Activated CD8-positive, alpha-beta memory T cell treated with anti-CD3 and anti-CD28 coated beads, Interleukin-2, amount 50 U/mL, for 1 hour (primary cell): ENCODE data around the gene CD200.
"Not testable (repeated sequence)": the region's sequence is repeated elsewhere in the genome, so short reads cannot be mapped to it uniquely, and the experiment has no call there.

ENCODE experiments used
- DNase-seq: peaks from one replicate; pipeline ENCODE4 v3.0.0-alpha.2; 2020; ENCODE audit errors: extremely low read depth

The CD200 gene

DNA sequence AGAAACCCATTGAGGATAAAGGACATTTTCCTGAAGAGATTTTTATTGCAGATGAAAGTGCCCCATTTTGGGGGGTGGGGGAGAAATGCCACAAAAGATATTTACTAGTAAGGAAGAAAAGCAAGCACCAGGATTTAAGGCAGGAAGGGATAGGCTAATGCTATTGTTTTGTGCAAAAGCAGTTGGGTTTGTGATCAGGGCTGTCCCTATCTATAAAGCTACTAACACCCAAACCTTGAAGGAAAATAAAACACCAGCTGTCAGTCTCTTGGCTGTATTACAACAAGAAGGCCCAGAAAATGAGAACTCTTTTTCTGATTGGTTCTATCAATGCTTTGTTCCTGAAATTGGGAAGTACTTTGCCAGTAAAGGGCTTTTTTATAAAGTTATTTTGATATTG is 56.0 kb downstream of the CD200 start:
- no peak for DNase-seq

DNA sequence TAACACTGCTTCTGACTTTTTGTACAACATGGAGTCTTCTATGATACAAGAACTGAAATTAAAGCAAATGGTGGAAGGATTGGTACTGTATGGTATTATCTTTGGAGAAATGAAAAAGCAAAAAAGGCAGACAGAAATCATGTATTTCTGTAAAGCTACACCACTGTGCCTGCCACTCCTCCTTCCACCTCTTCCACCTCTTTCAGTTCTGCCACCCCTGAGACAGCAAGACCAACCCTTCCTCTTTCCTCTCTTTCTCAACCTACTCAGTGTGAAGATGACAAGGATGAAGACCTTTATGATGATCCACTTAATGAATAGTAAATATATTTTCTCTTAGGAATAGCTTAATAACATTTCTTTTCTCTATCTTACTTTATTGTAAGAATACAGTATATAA is 57.0 kb downstream of the CD200 start:
- no peak for DNase-seq

DNA sequence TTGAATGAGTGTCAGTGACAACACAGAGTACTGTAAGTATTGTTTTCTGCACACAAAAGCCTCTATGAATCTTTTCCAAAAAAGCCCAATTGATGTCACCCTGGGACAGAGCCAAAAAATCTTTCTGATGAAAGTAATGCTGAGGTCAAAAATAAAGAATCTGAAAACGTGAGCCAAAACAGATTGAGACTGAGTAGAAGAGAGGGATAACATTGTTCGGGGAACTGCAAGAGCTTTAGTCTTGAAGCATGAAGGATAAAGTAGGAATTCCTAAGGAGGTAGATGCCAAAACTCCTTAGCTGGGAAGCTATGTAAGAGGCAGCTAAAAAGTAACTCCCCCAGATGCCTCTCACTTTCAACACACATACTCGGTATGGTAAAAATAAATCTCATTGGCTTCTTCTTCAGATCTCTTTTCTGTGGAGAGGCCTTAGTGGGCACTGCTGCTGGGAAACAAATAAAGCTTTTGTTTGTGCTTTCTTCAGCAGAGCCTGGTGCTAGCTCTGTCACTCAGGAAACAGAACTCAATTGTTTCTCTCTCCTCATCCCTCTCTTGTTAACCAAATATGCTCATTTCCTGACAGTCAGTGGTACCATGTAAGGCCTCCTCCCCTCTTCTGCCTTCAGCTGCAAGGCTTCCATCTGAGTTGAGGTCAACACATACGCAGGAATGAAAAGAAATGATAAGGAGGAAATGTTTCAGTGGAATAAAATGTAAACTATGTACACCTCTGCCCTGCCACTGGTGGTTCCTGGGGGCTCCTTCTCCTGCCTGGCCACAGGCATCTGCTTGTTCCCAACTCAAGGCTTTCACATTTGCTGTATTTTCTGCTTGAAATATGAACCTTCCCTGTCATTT is 58.1 kb downstream of the CD200 start:
- DNase-seq: no peak

DNA sequence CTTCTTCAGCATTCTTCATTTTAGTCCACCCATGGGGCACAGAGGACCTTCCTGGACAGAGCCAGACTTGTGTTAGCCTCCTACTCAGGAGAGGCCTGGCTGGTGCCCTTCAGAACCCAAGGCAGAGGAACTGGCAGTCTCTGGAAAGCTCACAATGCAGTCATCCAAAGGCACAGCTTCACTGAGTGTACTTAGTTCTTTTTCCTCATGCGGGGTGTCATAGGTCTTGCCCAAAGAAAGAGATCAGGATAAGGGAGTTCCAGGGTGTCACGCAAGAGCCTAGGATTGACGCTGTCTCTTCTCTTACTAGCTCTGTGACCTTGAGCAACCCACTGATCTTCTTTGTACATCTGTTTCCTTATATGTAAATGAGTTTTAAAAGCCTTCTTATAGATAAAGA is 58.7 kb downstream of the CD200 start:
- DNase-seq: no peak

DNA sequence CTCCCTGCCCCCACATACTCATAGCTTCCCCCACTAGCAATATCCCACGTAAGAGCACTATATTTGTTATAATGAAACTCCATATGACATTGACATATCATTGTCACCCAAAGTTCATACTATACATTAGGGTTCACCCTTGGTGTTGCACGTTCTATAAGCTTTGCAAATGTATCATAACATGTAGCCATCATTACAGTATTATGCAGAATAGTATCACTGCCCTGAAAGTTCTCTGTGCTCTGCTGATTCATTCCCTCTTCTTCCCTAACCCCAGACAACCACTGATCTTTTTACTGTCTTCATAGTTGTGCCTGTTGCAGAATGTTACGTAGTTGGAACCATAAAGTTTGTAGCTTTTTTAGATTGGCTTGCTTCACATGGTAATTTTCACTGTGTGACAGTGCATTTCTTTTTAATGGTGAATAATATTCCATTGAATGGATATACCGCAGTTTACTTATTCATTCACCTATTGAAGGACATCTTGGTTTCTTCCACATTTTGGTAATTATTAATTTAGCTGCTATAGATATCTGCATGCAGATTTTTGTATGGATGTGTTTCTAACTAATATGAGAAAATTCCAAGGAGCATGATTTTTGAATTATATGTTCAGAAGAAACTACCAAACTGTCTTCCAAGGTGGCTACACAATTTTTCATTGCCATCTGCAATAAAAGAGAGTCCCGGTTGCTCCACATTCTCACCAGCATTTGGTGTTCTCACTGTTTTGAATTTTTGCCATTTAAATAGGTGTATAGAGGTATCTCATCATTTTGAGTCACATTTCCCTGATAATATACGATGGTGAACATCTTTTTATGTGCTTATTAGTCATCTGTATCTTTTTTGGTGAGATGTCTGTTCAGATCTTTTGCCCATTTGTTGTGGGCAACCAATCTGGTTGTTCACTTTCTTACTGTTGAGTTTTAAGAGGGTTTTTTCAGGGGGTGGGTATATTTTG is 59.7 kb downstream of the CD200 start:
- no peak for DNase-seq

DNA sequence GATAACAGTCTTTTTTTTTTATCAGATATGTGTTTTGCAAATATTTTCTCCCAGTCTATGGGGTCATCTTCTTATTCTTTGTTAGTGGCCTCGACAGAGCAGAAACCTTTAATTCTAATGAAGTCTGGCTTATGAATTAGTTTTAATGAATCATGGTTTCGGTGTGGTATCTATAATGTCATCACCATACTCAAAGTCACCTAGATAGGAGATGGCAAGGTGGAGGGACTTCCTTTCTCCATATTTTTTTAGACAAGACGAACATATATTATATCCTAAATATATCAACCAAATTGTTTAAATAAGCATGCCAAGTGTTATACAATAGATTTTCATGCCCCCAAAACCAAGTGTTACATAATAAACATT is 60.4 kb downstream of the CD200 start:
- no peak for DNase-seq

DNA sequence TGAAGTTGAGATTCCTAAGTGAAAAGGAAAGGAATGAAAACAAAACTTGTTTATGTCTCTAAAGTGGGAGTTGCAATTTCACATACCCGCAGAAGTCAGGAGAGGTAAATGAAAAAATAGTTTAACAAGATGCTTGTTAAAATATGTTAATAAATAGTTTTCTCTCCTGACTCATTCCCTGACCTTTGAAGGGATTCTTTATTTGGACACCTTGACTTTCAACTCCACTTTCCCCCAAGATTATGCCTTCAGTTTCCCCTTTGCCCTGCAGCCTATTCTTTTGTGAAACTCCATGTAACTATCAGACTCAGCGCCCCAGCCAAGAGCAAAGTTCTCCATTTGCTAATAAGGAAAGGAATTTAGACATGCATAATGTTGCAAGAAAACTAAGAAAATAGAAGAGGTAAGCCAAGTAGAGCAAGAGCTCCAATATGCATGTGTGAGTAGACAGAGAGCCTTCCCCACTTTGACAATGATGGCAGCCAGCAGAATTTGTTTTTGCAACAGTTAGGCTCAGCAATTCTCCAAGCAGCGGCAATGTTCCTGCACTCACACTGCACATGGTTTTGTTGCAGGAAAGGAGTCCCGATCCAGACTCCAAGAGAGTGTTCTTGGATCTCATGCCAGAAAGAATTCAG is 61.2 kb downstream of the CD200 start:
- no peak for DNase-seq

DNA sequence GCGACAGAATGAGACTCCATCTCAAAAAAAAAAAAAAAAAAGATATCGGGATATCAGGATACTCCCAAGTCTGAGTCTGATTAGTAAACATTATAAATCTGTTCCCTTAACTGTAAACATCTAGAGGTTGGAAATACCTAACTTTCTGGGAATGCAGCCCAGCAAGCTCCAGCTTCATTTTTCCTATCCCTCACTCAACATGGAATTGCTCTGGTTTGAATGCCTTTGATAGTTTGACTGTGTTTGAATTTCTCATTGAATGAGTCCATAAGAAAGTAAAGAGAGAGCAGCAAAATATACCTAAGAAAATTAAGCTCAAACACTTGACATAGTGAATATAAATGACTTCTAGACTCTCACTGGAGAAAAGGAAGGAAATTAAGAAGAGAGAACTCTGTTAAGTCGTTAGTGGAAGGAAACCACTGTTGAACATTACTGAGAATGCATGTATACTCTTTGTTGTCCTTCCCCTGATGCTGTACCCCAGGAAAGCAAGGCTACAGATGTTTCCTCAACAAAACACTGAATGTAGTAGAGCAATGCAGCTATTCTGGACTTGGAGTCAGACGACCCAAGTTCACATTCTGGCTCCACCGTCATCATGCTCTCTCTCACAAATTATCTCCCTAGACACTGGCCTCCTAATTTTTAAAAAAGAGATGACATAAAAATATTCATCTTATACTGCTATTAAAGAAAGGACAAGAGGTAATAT is 62.4 kb downstream of the CD200 start:
- DNase-seq: no peak

DNA sequence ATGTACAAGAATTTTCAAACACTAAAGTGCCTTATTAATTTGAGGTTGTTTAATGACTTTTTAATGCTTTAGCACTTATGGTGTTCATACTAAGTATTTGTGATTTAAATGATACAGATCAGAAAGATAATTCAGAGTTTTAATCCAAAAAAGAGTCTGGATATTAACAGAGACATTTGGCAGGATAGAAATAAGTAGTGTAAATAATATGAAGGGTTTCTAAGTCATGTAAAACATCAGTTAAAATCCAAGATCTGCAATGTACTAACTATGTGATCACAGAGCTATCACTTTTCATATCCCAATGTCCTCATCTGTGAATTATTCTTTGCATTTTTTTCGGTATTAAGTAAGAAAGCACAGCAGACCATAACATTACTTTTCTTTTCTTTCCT is 62.9 kb downstream of the CD200 start:
- no peak for DNase-seq

DNA sequence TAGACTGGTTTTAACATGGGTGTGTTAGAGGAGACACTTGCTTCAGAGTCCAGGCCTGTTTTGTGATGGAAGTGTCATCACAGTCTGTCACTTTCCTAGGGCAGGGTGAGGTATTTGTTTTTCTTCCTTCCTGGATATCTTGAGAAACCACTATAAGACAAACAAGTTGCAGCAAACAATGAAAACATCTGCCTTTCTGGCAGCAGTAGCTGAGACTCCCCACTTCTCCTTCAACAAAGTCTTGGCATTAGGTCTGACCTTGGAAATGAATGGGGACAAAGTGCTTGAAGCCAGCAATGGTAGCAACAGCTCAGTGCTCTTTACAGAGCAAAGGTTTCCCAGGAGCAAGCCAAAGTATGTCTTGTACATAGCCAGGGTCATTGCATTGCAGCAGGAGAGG is 64.6 kb downstream of the CD200 start:
- no peak for DNase-seq

DNA sequence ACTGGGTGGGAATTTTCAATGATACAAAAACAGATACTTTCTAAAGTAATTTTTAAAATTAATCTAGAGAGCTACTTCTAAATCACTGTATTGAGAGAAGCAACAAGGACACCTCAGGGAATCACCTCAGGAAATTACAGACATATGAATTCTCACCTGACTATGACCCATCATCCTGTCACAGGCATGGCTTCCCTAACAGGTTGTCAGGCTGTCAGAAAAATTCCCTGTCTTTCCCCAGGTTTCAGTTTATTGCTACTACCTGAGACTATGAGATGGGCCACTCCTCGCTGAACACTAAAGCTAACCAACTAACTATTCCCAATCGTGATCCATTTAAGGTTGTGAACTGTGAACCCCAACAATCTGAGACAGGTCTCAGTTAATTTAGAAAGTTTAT is 66.1 kb downstream of the CD200 start:
- DNase-seq: no peak

DNA sequence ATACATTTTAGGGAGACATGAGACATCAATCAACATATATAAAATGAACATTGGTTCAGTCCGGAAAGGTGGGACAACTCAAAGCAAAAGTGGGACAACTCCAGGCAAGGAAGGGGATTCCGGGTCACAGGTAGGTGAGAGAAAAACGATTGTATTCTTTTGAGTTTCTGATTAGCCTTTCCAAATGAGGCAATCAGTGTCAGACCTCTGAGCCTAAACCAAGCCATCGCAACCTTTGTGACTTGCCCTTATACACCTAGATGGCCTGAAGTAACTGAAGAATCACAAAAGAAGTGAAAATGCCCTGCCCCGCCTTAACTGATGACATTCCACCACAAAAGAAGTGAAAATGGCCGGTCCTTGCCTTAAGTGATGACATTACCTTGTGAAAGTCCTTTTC is 66.6 kb downstream of the CD200 start:
- not testable (repeated sequence) for DNase-seq

DNA sequence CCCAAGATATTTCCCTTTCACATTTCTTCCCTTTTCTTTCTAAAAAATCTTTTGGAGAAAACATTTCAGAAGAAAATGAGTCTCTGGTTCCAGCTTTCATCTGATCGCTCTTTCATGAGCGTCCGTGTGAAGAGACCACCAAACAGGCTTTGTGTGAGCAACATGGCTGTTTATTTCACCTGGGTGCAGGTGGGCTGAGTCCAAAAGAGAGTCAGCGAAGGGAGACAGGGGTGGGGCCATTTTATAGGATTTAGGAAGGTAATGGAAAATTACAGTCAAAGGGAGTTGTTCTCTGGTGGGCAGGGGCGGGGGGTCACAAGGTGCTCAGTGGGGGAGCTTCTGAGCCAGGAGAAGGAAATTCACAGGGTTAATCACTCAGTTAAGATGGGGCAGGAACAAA is 67.4 kb downstream of the CD200 start:
- DNase-seq: not testable (repeated sequence)

DNA sequence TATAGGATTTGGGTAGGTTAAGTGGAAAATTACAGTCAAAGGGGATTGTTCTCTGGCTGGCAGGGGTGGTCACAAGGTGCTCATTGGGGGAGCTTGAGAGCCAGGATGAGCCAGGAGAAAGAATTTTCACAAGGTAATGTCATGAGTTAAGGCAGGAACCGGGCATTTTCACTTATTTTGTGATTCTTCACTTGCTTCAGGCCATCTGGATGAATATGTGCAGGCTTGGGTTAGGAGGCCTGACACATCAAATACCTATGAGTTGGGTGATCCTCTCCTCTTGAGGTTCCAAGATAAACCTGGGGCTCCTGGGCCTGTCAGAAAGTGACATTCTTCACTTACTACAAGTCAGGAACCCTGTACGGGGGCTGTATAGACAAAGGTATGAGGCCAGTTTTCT is 68.7 kb downstream of the CD200 start:
- no peak for DNase-seq

DNA sequence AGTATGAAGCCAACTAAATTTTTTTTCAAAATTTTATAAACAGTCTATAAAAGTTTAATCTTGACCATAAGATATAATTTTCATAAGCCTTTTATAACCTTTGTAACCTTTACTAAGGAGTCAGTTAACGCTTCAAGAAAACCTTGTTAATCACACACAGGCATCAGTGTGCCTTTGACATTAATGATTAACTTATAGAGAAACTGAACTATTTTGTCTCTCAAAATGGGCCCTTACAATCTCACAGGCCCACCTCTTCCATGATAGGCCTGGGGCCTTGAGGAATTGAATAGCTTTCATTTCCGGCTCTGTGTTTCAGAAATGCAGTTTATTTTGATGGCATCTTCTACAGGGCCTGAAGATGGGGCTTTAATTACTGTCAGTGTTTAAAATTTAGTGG is 70.1 kb downstream of the CD200 start:
- DNase-seq: no peak

DNA sequence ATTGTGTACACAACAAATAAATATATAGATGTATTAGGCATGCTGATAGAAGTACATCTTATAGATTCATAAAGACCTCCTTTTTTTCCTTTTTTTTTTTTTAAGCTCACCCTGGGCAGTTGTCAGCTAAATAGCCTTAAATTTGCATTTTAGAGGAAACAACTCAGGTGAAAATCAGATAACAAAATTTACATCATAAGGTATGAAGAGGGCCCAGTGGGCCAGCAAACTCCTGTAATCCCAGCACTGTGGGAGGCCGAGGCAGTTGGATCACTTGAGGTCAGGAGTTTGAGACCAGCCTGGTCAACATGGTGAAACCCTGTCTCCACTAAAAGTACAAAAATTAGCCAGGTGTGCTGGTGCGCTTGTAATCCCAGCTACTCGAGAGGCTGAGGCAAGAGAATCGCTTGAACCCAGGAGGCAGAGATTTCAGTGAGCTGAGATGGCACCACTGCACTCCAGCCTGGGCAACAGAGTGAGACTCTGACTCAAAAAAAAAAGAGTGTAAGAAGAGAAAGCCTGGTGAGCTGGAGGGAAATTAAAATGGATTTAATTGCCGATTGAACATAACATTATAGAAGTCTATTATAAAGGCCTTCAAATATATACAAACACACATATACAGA is 72.1 kb downstream of the CD200 start:
- not testable (repeated sequence) for DNase-seq

DNA sequence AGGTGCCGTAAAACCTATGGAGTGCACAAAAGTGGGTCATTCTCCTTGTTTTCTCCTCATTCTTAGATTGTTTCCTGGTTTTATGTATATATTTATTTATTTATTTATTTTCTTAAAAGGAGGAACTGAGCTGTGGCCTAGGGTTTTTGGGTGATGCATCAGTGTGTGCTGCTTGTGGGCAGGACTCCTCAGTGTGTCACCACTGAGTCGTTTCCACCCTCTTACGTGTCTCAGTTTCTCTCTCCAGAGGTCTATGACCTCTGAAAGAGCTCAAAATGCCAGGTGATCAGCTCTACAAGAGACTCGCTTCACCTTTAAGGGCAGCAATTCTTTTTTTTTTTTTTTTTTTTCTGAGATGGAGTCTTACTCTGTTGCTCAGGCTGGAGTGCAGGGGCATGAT is 72.9 kb downstream of the CD200 start:
- no peak for DNase-seq

DNA sequence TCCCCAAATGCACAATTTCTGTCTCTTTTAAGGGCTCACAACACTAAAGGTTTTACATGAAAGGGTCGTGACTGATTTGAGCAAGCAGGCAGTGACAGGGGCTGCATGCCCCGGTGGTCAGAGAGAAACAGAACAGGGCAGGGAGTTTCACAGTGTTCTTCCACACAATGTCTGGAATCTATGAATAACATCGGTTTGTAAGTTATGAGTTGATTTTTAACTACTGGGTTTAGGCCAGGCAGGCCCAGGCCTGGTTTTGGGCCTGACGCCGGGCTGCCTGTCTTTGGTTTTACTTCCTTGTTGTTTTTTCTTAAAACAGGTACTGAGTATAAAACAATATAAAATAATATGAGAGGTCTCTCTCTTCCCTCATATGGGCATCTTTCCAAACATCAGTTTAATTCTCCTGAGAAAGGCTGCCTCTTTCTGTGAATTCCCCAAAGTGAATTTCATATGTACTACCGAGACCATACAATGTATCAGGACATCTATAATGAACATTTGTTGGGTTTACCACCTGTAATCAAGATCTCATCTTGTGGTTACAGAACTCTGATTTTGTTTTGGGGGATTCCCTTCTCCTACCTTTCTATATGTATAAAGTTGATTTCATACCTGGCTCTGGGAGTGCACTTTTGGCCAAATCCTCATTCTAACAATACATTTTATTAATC is 74.4 kb downstream of the CD200 start:
- no peak for DNase-seq

DNA sequence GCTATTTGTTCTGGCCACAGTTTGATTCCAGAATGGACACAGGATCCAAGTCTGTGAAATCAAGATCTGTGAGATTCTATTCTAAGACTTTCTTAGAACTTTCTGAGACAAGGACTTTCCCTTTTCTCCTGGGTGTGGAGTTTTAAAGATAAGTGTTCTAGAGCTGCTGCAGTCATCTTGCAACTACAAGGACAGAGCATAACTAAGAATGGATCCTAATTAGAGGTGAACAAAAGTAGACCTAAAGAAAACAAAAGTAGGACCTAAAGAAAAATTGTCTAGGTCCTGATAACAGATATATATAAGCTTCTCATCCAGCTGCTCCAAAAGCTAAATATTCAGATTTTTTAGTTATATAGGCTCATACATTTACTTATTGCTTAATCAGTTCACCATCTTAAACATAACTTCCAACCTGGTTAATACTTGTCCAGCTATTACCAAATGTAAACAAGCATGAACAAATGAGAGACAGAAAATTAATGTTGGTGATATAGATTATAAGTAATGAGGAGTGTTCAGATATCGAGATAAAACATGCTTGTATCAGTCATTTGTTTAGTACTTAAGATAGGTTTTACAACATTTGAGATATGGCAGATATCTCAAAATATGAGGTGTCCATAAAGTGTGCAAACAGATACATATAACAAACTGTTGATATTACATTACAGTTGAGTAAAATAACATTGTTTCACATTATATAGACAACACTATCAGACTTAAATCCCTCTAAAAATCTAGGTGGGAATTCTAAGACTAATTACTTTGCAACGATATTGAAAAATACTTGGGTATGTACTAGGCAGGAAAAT is 75.1 kb downstream of the CD200 start:
- DNase-seq: no peak

DNA sequence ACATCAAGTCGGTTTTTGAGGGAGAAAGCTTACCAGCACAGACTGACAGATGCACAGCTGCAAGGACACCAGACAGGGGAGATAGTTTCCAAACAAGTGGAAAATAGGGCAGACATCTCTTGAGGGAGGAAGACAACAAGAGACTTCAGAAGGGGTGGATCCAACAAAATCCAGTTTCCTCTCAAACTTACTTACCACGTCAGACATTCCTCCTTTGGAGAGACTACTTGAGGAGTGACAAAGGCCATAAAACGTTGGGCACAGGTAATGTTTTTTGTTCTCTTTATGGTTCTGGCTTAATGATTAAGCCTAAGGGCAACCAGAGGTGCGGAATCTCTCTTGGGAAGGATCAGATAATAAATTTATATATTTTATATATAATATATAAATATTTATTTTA is 76.1 kb downstream of the CD200 start:
- no peak for DNase-seq
